Measurements from ENCODE around the gene DNMBP. TPM values are rescaled to one million over a fixed set of nuclear protein-coding genes. Genes with fewer than 3 reads are reported as not detected.

DNMBP gene
- total RNA-seq, 1 experiment from 2014 or later, result 19.7 TPM

DNA sequence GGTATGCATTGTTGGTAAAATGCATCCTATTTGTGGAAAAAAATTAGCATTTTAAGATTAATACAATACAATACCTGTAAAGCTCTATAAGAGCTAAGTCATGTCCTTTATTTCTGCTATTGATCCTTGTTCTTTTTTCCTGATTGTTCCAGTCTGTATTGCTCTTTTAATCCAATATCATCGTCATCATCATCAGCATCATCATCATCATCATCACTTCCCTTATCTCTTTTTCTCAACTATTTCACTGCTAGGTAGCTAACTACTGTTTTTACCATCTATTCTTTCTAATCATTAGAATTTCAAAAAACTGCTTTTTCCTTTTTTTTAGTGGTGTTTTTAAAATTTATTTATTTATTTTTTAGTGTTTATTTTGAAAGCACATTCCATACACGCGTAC lies 156.1 kb downstream of the DNMBP start:
- Mint-ChIP-seq H3K9me3 (no peaks in the 10 kb centered on the region), H3K4me1 (peaks cover 59% of the 10 kb centered on the region), H3K27me3 (ENCODE audit: low read depth) (no peaks in the 10 kb centered on the region), H3K36me3 (no peaks in the 10 kb centered on the region), H3K27ac (no peak overlapping the region), H3K4me3 (no peak overlapping the region)
- TF ChIP-seq, protein P1, sequence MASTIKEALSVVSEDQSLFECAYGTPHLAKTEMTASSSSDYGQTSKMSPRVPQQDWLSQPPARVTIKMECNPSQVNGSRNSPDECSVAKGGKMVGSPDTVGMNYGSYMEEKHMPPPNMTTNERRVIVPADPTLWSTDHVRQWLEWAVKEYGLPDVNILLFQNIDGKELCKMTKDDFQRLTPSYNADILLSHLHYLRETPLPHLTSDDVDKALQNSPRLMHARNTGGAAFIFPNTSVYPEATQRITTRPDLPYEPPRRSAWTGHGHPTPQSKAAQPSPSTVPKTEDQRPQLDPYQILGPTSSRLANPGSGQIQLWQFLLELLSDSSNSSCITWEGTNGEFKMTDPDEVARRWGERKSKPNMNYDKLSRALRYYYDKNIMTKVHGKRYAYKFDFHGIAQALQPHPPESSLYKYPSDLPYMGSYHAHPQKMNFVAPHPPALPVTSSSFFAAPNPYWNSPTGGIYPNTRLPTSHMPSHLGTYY (CRISPR knock-in tag; IDR thresholded peaks at IDR 0.05), result no peak
- TF ChIP-seq RELA (CRISPR knock-in tag; IDR thresholded peaks at IDR 0.05; ENCODE audit: borderline replicate concordance), result no peak
- no peak for TF ChIP-seq CTCF (IDR thresholded peaks at IDR 0.05)
- TF ChIP-seq TP53 (CRISPR knock-in tag; IDR thresholded peaks at IDR 0.05), result no peak
- ATAC-seq (no peak), DNase-seq (ENCODE audit: low spot score) (no peak)
- ChIA-PET POLR2A (no interaction called here), CTCF (interaction anchor here (1.5 to 2.8 kb wide), 2 partner anchors 8 to 192 kb away, joined by 9 to 10 read pairs; no protein-coding TSS in a partner anchor)

- ChIA-PET POLR2A (no interaction called here), CTCF (interaction anchor here (2.8 kb wide), 1 partner anchor 193 kb away, joined by 10 read pairs; no protein-coding TSS in a partner anchor)
- no peaks in the 10 kb centered on the region for H3K27me3 Mint-ChIP-seq (ENCODE audit: low read depth)
These were observed 157.1 kb downstream of the DNMBP start for GRCh38 chr10:99852481-99853213.

DNA sequence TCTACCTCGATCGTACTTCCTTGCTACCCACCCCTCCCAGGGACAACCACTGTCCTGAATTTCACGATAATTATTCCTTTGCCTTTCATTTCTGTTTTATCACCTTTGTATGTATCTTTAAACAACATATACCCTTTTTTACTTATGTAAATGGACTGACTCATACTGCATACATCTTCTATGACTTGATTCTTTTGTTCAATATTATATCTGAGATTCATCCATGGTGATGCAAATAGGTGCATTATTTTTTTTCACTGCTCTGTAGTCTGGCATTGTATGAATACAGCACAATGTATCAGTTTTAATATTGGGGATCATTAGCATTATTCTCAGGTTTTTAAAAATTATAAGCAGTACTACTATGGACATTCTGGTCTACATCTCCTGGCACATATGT lies 157.9 kb downstream of the DNMBP start:
- DNase-seq (ENCODE audit: low spot score) (no peak), ATAC-seq (no peak)
- Mint-ChIP-seq H3K4me3 (no peak overlapping the region), H3K36me3 (no peaks in the 10 kb centered on the region), H3K27me3 (ENCODE audit: low read depth) (peaks cover 5% of the 10 kb centered on the region; the same call in 1 of the 2 replicates), H3K27ac (no peak overlapping the region), H3K9me3 (no peaks in the 10 kb centered on the region), H3K4me1 (peaks cover 65% of the 10 kb centered on the region)
- CTCF ChIA-PET, result no interaction called here
- POLR2A ChIA-PET, result no interaction called here
- TF ChIP-seq ZNF317 (CRISPR knock-in tag; IDR thresholded peaks at IDR 0.05; ENCODE audit: borderline replicate concordance, low read depth) (no peak), ZMAT4 (CRISPR knock-in tag; IDR thresholded peaks at IDR 0.05) (no peak), ATF1 (CRISPR knock-in tag; IDR thresholded peaks at IDR 0.05) (no peak), NR3C1 (CRISPR knock-in tag; conservative IDR thresholded peaks at IDR 0.05; ENCODE audit: low read depth) (no peak), JAZF1 (CRISPR knock-in tag; IDR thresholded peaks at IDR 0.05) (no peak), MYBL2 (CRISPR knock-in tag; IDR thresholded peaks at IDR 0.05) (no peak), ZNF671 (CRISPR knock-in tag; IDR thresholded peaks at IDR 0.05) (no peak), FOXP1 (CRISPR knock-in tag; IDR thresholded peaks at IDR 0.05; ENCODE audit: borderline replicate concordance) (no peak), NR2C2 (CRISPR knock-in tag; IDR thresholded peaks at IDR 0.05) (no peak), ZNF423 (CRISPR knock-in tag; IDR thresholded peaks at IDR 0.05) (no peak), FOXP4 (CRISPR knock-in tag; IDR thresholded peaks at IDR 0.05) (no peak)
- TF ChIP-seq, protein P2, sequence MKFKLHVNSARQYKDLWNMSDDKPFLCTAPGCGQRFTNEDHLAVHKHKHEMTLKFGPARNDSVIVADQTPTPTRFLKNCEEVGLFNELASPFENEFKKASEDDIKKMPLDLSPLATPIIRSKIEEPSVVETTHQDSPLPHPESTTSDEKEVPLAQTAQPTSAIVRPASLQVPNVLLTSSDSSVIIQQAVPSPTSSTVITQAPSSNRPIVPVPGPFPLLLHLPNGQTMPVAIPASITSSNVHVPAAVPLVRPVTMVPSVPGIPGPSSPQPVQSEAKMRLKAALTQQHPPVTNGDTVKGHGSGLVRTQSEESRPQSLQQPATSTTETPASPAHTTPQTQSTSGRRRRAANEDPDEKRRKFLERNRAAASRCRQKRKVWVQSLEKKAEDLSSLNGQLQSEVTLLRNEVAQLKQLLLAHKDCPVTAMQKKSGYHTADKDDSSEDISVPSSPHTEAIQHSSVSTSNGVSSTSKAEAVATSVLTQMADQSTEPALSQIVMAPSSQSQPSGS (CRISPR knock-in tag; IDR thresholded peaks at IDR 0.05; ENCODE audit: borderline replicate concordance, low read depth), result no peak
- TF ChIP-seq, protein P3, sequence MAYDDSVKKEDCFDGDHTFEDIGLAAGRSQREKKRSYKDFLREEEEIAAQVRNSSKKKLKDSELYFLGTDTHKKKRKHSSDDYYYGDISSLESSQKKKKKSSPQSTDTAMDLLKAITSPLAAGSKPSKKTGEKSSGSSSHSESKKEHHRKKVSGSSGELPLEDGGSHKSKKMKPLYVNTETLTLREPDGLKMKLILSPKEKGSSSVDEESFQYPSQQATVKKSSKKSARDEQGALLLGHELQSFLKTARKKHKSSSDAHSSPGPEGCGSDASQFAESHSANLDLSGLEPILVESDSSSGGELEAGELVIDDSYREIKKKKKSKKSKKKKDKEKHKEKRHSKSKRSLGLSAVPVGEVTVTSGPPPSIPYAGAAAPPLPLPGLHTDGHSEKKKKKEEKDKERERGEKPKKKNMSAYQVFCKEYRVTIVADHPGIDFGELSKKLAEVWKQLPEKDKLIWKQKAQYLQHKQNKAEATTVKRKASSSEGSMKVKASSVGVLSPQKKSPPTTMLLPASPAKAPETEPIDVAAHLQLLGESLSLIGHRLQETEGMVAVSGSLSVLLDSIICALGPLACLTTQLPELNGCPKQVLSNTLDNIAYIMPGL (CRISPR knock-in tag; IDR thresholded peaks at IDR 0.05), result no peak

More at GRCh38 chr10:99852481-99853213, 157.1 kb downstream of the DNMBP start:
- TF ChIP-seq TEAD4 (CRISPR knock-in tag; IDR thresholded peaks at IDR 0.05) (no peak), SMAD4 (CRISPR knock-in tag; IDR thresholded peaks at IDR 0.05) (no peak), ZNF423 (CRISPR knock-in tag; IDR thresholded peaks at IDR 0.05) (no peak), SMAD3 (CRISPR knock-in tag; IDR thresholded peaks at IDR 0.05; ENCODE audit: borderline replicate concordance) (no peak)
- TF ChIP-seq, protein P4, sequence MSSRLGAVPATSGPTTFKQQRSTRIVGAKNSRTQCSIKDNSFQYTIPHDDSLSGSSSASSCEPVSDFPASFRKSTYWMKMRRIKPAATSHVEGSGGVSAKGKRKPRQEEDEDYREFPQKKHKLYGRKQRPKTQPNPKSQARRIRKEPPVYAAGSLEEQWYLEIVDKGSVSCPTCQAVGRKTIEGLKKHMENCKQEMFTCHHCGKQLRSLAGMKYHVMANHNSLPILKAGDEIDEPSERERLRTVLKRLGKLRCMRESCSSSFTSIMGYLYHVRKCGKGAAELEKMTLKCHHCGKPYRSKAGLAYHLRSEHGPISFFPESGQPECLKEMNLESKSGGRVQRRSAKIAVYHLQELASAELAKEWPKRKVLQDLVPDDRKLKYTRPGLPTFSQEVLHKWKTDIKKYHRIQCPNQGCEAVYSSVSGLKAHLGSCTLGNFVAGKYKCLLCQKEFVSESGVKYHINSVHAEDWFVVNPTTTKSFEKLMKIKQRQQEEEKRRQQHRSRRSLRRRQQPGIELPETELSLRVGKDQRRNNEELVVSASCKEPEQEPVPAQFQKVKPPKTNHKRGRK (CRISPR knock-in tag; IDR thresholded peaks at IDR 0.05; ENCODE audit: borderline replicate concordance), result no peak
- ATAC-seq (no peak), DNase-seq (ENCODE audit: low spot score) (no peak)
- Mint-ChIP-seq H3K36me3 (no peaks in the 10 kb centered on the region), H3K9me3 (no peaks in the 10 kb centered on the region), H3K27ac (no peak overlapping the region), H3K4me1 (peaks cover 63% of the 10 kb centered on the region), H3K4me3 (no peak overlapping the region)
